NCI-H187 (cell line): ENCODE data around the gene TMEM88.
"Not testable (repeated sequence)": the region's sequence is repeated elsewhere in the genome, so short reads cannot be mapped to it uniquely, and the experiment has no call there.

ENCODE experiments used
- DNase-seq, 2 experiments: peaks; one replicate each; lab custom pipeline; 2025; lab: John Stamatoyannopoulos, UW

Gene TMEM88, protein sequence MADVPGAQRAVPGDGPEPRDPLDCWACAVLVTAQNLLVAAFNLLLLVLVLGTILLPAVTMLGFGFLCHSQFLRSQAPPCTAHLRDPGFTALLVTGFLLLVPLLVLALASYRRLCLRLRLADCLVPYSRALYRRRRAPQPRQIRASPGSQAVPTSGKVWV

GRCh38 chr17:7854851-7855659, at the start of gene TMEM88:
TMEM88 (plus strand) TSS chr17:7855066; CDS start chr17:7855075, 9 bp downstream.
- DNase-seq: no peak

- DNase-seq: no peak
Measured at GRCh38 chr17:7806587-7806986, 48.3 kb upstream of the TMEM88 start.

GRCh38 chr17:7807206-7807605, 47.7 kb upstream of the TMEM88 start:
- no peak for DNase-seq

DNA sequence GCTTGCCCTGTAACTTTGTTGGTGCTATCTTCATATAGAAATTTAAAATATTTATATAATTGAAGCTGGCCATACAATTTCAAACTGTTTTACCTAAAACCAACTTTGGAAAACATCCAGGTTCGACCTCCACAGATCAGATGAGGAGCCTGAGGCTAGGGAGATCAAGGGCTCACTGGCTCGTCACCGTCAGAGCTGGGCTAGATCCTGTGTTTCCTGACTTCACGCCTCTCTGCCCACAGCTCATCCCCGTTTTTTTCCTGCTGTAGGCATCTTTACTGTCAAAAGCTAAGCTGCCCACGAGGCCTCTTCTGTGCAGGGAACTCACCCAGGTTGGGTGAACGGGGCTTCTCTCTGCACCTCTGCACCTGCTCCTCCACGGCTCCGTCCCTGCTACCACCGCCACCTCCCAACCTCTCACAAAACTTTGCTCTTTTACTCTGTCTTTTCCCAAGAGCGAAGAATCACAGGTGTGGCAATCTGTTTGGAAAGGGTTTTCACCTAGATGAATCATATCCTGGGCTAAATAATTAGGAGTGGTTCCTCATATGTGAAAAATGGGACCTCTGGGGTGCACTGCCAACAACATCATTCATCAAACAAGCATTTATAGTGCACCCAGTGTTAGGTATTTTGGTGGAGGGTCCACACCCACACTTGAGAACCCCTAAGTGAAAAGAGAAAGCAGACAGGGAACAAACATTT, 45.6 kb upstream of the TMEM88 start:
- DNase-seq: no peak

DNA sequence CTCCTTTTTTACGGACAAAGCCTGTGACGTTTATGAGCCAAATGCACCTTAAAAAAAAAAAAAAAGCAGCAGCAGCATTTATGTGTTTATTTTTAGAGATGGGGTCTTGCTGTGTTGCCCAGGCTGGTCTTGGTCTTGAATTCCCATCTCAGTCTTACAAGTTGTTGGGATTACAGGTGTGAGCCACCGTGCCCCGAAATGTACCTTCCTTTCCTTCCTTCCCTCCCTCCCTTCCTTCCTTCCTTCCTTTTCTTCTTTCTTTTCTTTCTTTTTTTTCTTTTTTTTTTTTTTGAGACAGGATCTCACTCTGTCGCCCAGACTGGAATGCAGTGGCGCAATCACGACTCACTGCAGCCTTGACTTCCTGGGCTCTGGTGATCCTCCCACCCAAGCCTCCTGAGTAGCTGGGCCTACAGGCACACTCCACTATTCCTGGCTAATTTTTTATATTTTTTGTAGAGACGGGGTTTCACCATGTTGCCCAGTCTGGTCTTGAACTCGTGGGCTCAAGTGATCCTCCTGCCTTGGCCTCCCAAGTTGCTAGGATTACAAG, 45.0 kb upstream of the TMEM88 start:
- not testable (repeated sequence) for DNase-seq

DNA sequence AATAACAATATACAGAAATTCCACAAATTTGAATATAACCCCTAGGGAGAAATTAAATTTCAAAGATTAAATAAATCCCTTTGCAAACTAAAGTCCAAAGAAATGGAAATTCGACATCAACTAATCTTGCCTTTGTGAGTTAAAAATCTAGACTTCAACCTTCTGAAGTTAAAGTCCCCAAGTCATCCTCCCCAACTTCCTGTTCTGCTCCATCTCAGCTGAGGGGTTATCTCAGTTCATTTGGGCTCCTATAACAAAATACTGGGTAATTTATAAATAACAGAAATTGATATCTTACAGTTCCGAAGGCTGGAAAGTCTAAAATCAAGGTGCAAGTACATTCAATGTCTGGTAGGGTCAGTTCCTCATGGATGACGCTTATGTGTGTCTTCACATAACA, 43.6 kb upstream of the TMEM88 start:
- no peak for DNase-seq

GRCh38 chr17:7814969-7815368, 39.9 kb upstream of the TMEM88 start:
- DNase-seq: no peak

- no peak for DNase-seq
Measured at GRCh38 chr17:7816926-7817642, 37.8 kb upstream of the TMEM88 start.

DNA sequence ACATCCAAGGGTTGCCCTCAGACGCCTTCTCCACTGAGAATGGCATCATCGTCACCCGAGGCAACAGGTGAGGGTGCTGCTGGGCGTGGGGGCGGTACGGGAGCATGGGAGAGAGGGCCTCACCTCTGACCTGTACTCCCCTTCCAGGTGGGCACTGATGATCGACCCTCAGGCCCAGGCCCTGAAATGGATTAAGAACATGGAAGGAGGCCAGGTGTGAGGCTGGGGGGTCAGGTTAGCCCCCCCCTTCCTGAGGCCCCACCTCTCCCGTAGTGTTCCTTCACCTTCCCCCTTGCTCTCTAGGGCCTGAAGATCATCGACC, 37.3 kb upstream of the TMEM88 start:
- DNase-seq: no peak

GRCh38 chr17:7818026-7818425, 36.8 kb upstream of the TMEM88 start:
- DNase-seq: no peak

DNA sequence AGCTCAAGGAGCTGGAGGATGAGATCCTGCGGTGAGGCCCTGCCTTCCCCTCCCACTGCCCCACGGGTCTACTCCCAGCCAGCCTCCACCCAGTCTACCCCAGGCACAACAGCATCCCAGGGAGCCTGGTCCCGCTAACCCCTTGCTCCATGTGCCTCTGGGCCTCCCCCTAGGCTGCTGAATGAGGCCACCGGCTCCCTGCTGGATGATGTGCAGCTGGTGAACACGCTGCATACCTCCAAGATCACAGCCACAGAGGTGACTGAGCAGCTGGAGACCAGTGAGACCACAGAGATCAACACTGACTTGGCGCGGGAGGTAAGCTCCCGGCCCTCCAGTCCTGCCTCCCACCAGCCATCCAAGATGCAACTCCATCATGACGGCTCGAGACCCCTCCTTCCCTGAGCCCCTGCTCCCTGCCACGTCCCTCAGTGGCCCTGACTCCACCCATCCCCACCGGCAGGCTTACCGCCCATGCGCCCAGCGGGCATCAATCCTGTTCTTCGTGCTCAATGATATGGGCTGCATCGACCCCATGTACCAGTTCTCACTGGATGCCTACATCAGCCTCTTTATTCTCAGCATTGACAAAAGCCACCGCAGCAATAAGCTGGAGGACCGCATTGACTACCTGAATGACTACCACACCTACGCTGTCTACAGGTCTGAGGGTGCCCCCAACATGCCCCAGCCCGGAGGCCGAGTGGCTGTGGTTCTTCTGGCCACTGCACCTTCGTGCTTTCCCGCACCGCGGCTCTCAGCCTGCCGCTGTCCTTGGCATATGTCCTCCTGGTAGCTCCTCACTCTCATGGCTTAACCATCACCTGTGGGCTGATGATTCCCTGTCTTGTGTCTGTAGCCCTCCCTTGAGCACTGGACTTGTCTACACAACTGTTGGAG, 35.9 kb upstream of the TMEM88 start:
- DNase-seq: no peak

DNA sequence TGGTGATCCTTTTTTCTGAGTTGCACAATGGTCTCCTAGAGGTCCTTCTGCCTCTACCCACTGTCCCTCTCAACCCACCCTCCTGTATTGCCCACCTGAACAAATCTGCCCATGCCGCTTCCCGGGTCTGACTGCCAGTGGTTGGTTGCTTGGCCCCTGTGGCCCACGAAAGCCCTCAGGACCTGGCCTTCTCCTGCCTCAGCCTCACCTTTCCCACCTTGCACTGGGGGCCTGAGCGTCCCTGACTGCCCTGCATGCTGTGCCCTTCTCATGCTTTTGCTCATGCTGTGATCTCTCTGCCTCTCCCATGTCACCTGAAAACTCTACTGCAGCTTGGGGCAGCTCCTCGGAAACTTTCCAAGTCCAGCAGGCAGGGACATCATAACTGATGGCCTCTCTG, 34.6 kb upstream of the TMEM88 start:
- DNase-seq: no peak

DNA sequence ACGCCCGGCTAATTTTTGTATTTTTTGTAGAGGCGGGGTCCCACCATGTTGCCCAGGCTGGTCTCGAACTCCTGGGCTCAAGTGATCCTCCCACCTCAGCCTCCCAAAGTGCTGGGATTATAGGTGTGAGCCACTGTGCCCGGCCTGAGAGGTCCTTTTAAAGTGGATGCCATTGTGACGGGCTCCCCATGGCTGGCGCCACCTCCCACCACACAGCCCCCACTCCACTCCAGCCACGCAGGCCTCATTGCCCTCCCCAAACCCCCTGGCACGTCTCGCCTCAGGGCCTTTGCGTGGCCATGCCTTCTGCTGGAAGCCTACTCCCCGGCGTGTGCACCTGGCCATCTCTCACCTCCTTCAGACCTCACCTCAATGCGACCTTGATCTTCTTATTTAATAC, 32.7 kb upstream of the TMEM88 start:
- no peak for DNase-seq

DNA sequence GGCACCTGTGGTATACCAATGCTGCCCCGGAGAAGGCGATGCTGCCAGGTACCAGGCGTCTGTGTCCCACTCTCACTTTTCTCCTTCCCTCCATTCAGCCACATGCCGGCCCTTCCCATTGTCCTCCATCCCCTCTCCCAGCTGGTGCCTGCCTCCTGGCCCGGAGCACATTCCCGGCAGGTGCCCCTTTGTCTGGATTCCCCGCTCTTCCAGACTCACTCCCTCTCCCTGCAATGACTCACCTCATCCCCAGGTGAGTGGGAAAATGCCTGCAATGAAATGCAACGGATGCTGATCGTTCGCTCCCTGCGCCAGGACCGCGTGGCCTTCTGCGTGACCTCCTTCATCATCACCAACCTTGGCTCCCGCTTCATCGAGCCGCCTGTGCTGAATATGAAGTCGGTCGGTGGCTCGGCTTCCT, 31.3 kb upstream of the TMEM88 start:
- DNase-seq: no peak

- DNase-seq: no peak
Measured at GRCh38 chr17:7824021-7824924, 30.6 kb upstream of the TMEM88 start.

DNA sequence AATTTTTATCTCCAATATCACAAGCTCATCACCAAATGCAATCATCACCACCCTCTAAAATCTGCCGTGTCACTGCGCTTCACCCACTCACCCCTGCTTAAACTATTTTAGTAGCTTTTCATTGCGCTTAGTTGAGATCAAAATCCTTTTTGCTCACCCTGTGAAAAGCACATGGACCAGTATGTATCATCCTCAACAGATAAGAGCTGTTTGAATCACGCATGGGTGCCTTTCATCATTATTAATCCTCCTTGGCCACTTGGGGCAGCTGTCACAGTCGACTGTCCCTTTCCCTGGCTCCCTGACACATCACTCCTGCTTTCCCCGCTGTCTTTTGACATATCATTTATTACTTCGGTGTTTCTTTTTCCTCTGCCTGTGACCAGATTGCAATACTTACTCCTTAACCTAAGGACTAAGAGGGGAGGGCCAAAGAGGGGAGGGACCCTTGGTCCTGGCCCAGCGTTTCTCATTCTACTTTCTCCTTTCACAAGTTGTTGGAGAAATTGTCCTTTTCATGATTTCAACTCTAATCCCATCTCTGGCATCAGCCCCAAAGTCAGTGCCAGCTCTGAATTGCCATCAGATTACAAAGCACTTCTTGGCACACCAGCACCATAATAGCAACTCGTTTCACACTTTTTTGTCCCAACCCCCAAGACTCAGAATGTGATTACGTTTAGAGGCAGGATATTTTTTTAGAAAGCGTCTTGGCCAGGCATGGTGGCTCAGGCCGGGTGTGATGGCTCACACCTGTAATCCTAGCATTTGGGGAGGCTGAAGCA, 29.5 kb upstream of the TMEM88 start:
- DNase-seq: no peak

- no peak for DNase-seq
Measured at GRCh38 chr17:7830616-7831015, 24.2 kb upstream of the TMEM88 start.

DNA sequence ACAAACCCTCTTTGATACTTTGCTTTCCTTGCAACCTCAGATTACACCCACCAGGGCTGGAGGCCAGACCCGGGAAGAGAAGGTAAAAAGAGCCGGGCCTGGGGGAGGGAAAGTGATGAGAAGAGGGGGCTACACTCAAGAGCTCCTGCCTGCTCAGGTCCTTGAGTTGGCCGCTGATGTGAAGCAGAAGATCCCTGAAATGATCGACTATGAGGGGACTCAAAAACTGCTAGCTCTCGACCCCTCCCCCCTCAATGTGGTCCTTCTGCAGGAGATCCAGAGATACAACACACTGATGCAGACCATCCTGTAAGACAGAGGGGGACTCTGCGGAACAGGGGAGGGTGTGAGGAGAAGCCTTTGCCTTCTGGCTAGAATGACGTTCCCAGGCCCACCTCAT, 23.6 kb upstream of the TMEM88 start:
- DNase-seq: no peak

- no peak for DNase-seq
Measured at GRCh38 chr17:7832431-7832830, 22.4 kb upstream of the TMEM88 start.
